ENCODE results near the gene CORO2B. TPM values are rescaled to one million over a fixed set of nuclear protein-coding genes. Genes with fewer than 3 reads are reported as not detected.

CORO2B gene
- total and polyA plus RNA-seq, 2 of the 4 experiments (the other 2 are of a cell fraction): 9.3 to 39.3 TPM

- TF ChIP-seq NFE2L2 (IDR thresholded peaks at IDR 0.05; ENCODE audit: low read depth, low read length) (no peak), MAFK (IDR thresholded peaks at IDR 0.05; ENCODE audit: low read depth, low read length) (no peak)
- Histone ChIP-seq H3K4ac (ENCODE audit: low read depth, low read length) (peak overlapping the region; percentile 44), H2AK9ac (replicated peaks; ENCODE audit: low read depth, low read length, poor library complexity) (peak overlapping the region; percentile 49), H3K4me2 (ENCODE audit: low read depth, low read length) (no peak overlapping the region), H3K56ac (ENCODE audit: extremely low read depth, insufficient read depth, low read length) (no peak overlapping the region), H3K9ac (ENCODE audit: low read depth, low read length) (no peak overlapping the region), H3K79me1 (ENCODE audit: low read depth in 1 of 2, low read length in 2 of 2) (no peaks in the 10 kb centered on the region), H4K8ac (ENCODE audit: low read depth in 2 of 2, low read length in 2 of 2) (no peak overlapping the region), H2BK15ac (ENCODE audit: low read depth, low read length) (0 out of 3 replicates have a peak overlapping the region, but pooled peaks have one; percentile 9), H3K18ac (ENCODE audit: low read depth, low read length) (no peak overlapping the region), H4K5ac (ENCODE audit: low read depth, low read length) (no peak overlapping the region), H3K4me3 (ENCODE audit: insufficient read depth, low read depth, low read length) (no peak overlapping the region), H3K14ac (replicated peaks; ENCODE audit: low read depth, low read length) (no peak overlapping the region), H3K9me1 (ENCODE audit: insufficient read depth, low read length) (peaks cover 7% of the 10 kb centered on the region), H3K27ac (ENCODE audit: insufficient read depth, low read length) (no peak overlapping the region), H2BK20ac (ENCODE audit: low read depth, low read length) (peak overlapping the region; percentile 43; the same call in 1 of the 2 replicates), H4K91ac (ENCODE audit: insufficient read depth, low read depth, low read length) (no peak overlapping the region; the same call in 1 of the 2 replicates), H2AK5ac (ENCODE audit: low read depth, low read length) (peak overlapping the region; percentile 37), H3K23ac (ENCODE audit: low read depth, low read length) (no peak overlapping the region; the same call in 1 of the 2 replicates), H2BK5ac (ENCODE audit: low read depth, low read length, poor library complexity, severe bottlenecking) (no peak overlapping the region), H3K4me1 (ENCODE audit: control insufficient read depth, insufficient read depth, low read length) (peaks cover 5% of the 10 kb centered on the region), H3K9me3 (ENCODE audit: control insufficient read depth, insufficient read depth, low read length) (no peaks in the 10 kb centered on the region), H2AFZ (replicated peaks; ENCODE audit: low read length, poor library complexity) (peak overlapping the region; percentile 16), H3K27me3 (ENCODE audit: control insufficient read depth, insufficient read depth, low read length) (peaks cover 2% of the 10 kb centered on the region), H2BK120ac (ENCODE audit: low read depth, low read length) (peak overlapping the region; percentile 35), H4K20me1 (ENCODE audit: insufficient read depth, low read length) (no peaks in the 10 kb centered on the region), H3K36me3 (ENCODE audit: control insufficient read depth, insufficient read depth, low read length) (no peaks in the 10 kb centered on the region)
- ChIA-PET POLR2A (ENCODE audit: unreplicated experiment) (interaction anchor here (0.5 kb wide), 1 partner anchor 264 kb away, joined by 3 read pairs; no protein-coding TSS in a partner anchor), CTCF (interaction anchor here (0.8 to 1.8 kb wide), 4 partner anchors 78 to 167 kb away, joined by 3 to 6 read pairs (median 6); no protein-coding TSS in a partner anchor)
- no peak for ATAC-seq (ENCODE audit: low read depth)
- no TSS peak for BruUV-seq (replicated peaks)
- dilution Hi-C loops (cut with HindIII; ENCODE audit: low sequenced_read_pairs, unreplicated experiment) (no loop called here), intact Hi-C loops (cut with micrococcal nuclease) (loop anchor here (5.0 kb wide), 1 partner anchor 301 kb away; no protein-coding TSS in a partner anchor), in situ Hi-C loops (cut with MboI; ENCODE audit: low sequenced_read_pairs) (loop anchor here (5.0 kb wide), 3 partner anchors 251 to 369 kb away; no protein-coding TSS in a partner anchor)
- DNase-seq: no peak
- 60% methylated on average over 4 of the region's 8 CpGs; no CpG with 5 or more reads in 1 of the 2 experiments for WGBS, 2 experiments (ENCODE audit: extremely low coverage in 2 of 2, insufficient read length in 1 of 2)
These were observed 25.3 kb upstream of the CORO2B start for GRCh38 chr15:68553314-68553993.
